SU-DHL-6 (cell line): ENCODE data around the gene THOP1.

Experiments
- H2AFZ ChIP-seq: fragments of 200-600 bp; sonication (generic); 2 replicates; pipeline ENCODE4 v1.6.1; 2014; ENCODE audit warnings: low read depth, mild to moderate bottlenecking, moderate library complexity, mixed read lengths, antibody characterized with exemption, low read length; ENCODE audit not compliant: severe bottlenecking
- H3F3A ChIP-seq: fragments of 200-600 bp; shearing (Covaris generic); 2 replicates; pipeline ENCODE4 v1.6.0; 2016; ENCODE audit warnings: antibody characterized with exemption, mild to moderate bottlenecking; ENCODE audit not compliant: insufficient read depth
- H3K27ac ChIP-seq: fragments of 200-600 bp; sonication (generic); 2 replicates; pipeline ENCODE4 v1.5.1; 2016; ENCODE audit warnings: low read depth, mild to moderate bottlenecking, low read length, moderate library complexity, mixed read lengths
- H3K27me3 ChIP-seq: fragments of 200-600 bp; sonication (generic), shearing (Covaris generic); 2 replicates; pipeline ENCODE4 v1.6.0; 2014; ENCODE audit warnings: mild to moderate bottlenecking, low read length
- H3K36me3 ChIP-seq: fragments of 200-600 bp; sonication (generic); 2 replicates; pipeline ENCODE4 v1.6.1; 2014; ENCODE audit warnings: mild to moderate bottlenecking, low read length, mixed read lengths
- H3K4me2 ChIP-seq: fragments of 300-600, 200-600 bp; shearing (Covaris generic), sonication (generic); 2 replicates; pipeline ENCODE4 v1.6.0; 2014; ENCODE audit warnings: low read length, low read depth, mild to moderate bottlenecking; ENCODE audit not compliant: poor library complexity, severe bottlenecking
- H3K4me3 ChIP-seq: fragments of 200-600 bp; sonication (generic); 2 replicates; pipeline ENCODE4 v1.5.1; 2014; ENCODE audit warnings: antibody characterized with exemption, low read length, mild to moderate bottlenecking, mixed read lengths; ENCODE audit not compliant: insufficient read depth, poor library complexity, severe bottlenecking
- H3K79me2 ChIP-seq: fragments of 200-600 bp; sonication (generic); 2 replicates; pipeline ENCODE4 v1.6.1; 2014; ENCODE audit warnings: mild to moderate bottlenecking, low read length, moderate library complexity; ENCODE audit not compliant: insufficient read depth
- H3K9ac ChIP-seq: fragments of 200-600 bp; sonication (generic); 2 replicates; pipeline ENCODE4 v1.7.0; 2014; ENCODE audit warnings: mild to moderate bottlenecking, low read length
- H3K9me2 ChIP-seq: fragments of 200-600 bp; sonication (generic); replicated peaks from 2 replicates; pipeline ENCODE4 v1.6.1; 2014; ENCODE audit warnings: low read length; ENCODE audit not compliant: insufficient read depth
- H3K9me3 ChIP-seq: fragments of 200-600 bp; sonication (generic); 2 replicates; pipeline ENCODE4 v1.6.1; 2014; ENCODE audit warnings: low read length, mixed read lengths; ENCODE audit not compliant: insufficient read depth
- H4K20me1 ChIP-seq: fragments of 200-600 bp; sonication (generic); 2 replicates; pipeline ENCODE4 v1.6.1; 2014; ENCODE audit warnings: low read depth, mild to moderate bottlenecking, antibody characterized with exemption, low read length, moderate library complexity, mixed read lengths
- CTCF ChIP-seq: fragments of 200-600 bp; sonication (generic); IDR thresholded peaks from one replicate; pipeline ENCODE4 v1.5.1; 2017; ENCODE audit warnings: antibody characterized with exemption, mild to moderate bottlenecking, low read length, moderate library complexity; ENCODE audit not compliant: insufficient read depth, poor library complexity, severe bottlenecking
- EZH2phosphoT487 ChIP-seq: fragments of 200-600 bp; sonication (generic), shearing (Covaris generic); conservative IDR thresholded peaks from 2 replicates; pipeline ENCODE4 v1.6.1; 2018; ENCODE audit warnings: mild to moderate bottlenecking, antibody characterized with exemption, low read length, moderate library complexity, mixed read lengths

The THOP1 gene

GRCh38 chr19:2788237-2788636 is 2.9 kb downstream of the THOP1 start:
- Histone ChIP-seq H3F3A (peaks cover 13% of the 10 kb centered on the region), H3K9ac (no peak overlapping the region), H3K9me2 (no peaks in the 10 kb centered on the region), H3K27me3 (no peaks in the 10 kb centered on the region), H3K4me3 (no peak overlapping the region), H3K9me3 (no peaks in the 10 kb centered on the region), H3K27ac (no peak overlapping the region), H3K36me3 (no peaks in the 10 kb centered on the region), H3K4me2 (no peak overlapping the region), H4K20me1 (no peaks in the 10 kb centered on the region), H3K79me2 (peaks cover 50% of the 10 kb centered on the region), H2AFZ (no peak overlapping the region)
- TF ChIP-seq CTCF (no peak), EZH2phosphoT487 (no peak)

GRCh38 chr19:2790194-2790556 is 4.9 kb downstream of the THOP1 start:
- Histone ChIP-seq H2AFZ (no peak overlapping the region), H3K4me3 (no peak overlapping the region), H3K9me2 (no peaks in the 10 kb centered on the region), H3F3A (no peaks in the 10 kb centered on the region), H3K27me3 (no peaks in the 10 kb centered on the region), H3K9me3 (no peaks in the 10 kb centered on the region), H4K20me1 (no peaks in the 10 kb centered on the region), H3K79me2 (peaks cover 50% of the 10 kb centered on the region), H3K36me3 (no peaks in the 10 kb centered on the region), H3K9ac (no peak overlapping the region), H3K4me2 (no peak overlapping the region), H3K27ac (no peak overlapping the region)
- TF ChIP-seq CTCF (no peak), EZH2phosphoT487 (no peak)

- H3K79me2 ChIP-seq = peaks cover 46% of the 10 kb centered on the region
- TF ChIP-seq CTCF (no peak), EZH2phosphoT487 (no peak)
- H3K27me3 ChIP-seq = no peaks in the 10 kb centered on the region
- H2AFZ ChIP-seq = no peak overlapping the region
- no peaks in the 10 kb centered on the region for H4K20me1 ChIP-seq
- no peaks in the 10 kb centered on the region for H3K9me2 ChIP-seq
- no peak overlapping the region for H3K27ac ChIP-seq
- H3K4me3 ChIP-seq = no peak overlapping the region
- no peak overlapping the region for H3K4me2 ChIP-seq
- no peak overlapping the region for H3K9ac ChIP-seq
- no peaks in the 10 kb centered on the region for H3K36me3 ChIP-seq
- no peaks in the 10 kb centered on the region for H3F3A ChIP-seq
- no peaks in the 10 kb centered on the region for H3K9me3 ChIP-seq
These were observed 5.4 kb downstream of the THOP1 start for GRCh38 chr19:2790557-2791271.
